Hepatocyte (in vitro differentiated cells): Measurements from ENCODE around the gene SNAPC2. TPM values are rescaled to one million over a fixed set of nuclear protein-coding genes. Genes with fewer than 3 reads are reported as not detected.

Source experiments
- DNase-seq: peaks from one replicate; pipeline ENCODE4 v3.0.0-alpha.2; 2016; ENCODE audit warnings: low spot score
- H2AFZ ChIP-seq: fragments of 200-600 bp; sonication (generic); 2 replicates; pipeline ENCODE4 v1.6.0; 2016; ENCODE audit warnings: antibody characterized with exemption, mild to moderate bottlenecking
- H3K27ac ChIP-seq: fragments of 200-600 bp; sonication (generic); 2 replicates; pipeline ENCODE4 v1.5.1; 2016; ENCODE audit warnings: mild to moderate bottlenecking
- H3K27me3 ChIP-seq: fragments of 200-600 bp; sonication (generic); 2 replicates; pipeline ENCODE4 v1.6.1; 2016
- H3K36me3 ChIP-seq: fragments of 200-600 bp; sonication (generic); replicated peaks from 2 replicates; pipeline ENCODE4 v1.5.1; 2016; ENCODE audit warnings: low read depth; ENCODE audit not compliant: insufficient read depth
- H3K4me1 ChIP-seq: fragments of 200-600 bp; sonication (generic); 2 replicates; pipeline ENCODE4 v1.5.1; 2016; ENCODE audit warnings: mild to moderate bottlenecking, moderate library complexity; ENCODE audit not compliant: insufficient read depth
- H3K4me2 ChIP-seq: fragments of 200-600 bp; sonication (generic); 2 replicates; pipeline ENCODE4 v1.6.0; 2016
- H3K4me3 ChIP-seq: fragments of 200-600 bp; sonication (generic); 2 replicates; pipeline ENCODE4 v1.5.1; 2016; ENCODE audit warnings: mild to moderate bottlenecking
- H3K79me2 ChIP-seq: fragments of 200-600 bp; sonication (generic); 2 replicates; pipeline ENCODE4 v1.6.0; 2017; ENCODE audit warnings: mild to moderate bottlenecking
- H3K9me2 ChIP-seq: fragments of 200-600 bp; sonication (generic); replicated peaks from 2 replicates; pipeline ENCODE4 v1.6.0; 2017; ENCODE audit warnings: mild to moderate bottlenecking; ENCODE audit not compliant: insufficient read depth
- H3K9me3 ChIP-seq: fragments of 200-600 bp; sonication (generic); 2 replicates; pipeline ENCODE4 v1.5.1; 2016; ENCODE audit warnings: low read depth, mild to moderate bottlenecking
- H4K20me1 ChIP-seq: fragments of 200-600 bp; sonication (generic); 2 replicates; pipeline ENCODE4 v1.6.0; 2016; ENCODE audit warnings: mild to moderate bottlenecking; ENCODE audit not compliant: insufficient read depth, poor library complexity, severe bottlenecking
- CTCF ChIP-seq: fragments of 200-600 bp; sonication (generic); IDR thresholded peaks from 2 replicates; pipeline ENCODE4 v1.5.1; 2016; ENCODE audit warnings: antibody characterized with exemption, mild to moderate bottlenecking; ENCODE audit not compliant: poor library complexity
- EZH2 ChIP-seq: fragments of 200-600 bp; sonication (generic); IDR thresholded peaks from 2 replicates; pipeline ENCODE4 v1.6.1; 2016; ENCODE audit warnings: antibody characterized with exemption, mild to moderate bottlenecking, borderline replicate concordance
- EZH2phosphoT487 ChIP-seq: fragments of 200-600 bp; sonication (generic); IDR thresholded peaks from one replicate; pipeline ENCODE4 v1.6.1; 2018; ENCODE audit warnings: antibody characterized with exemption, mild to moderate bottlenecking, low read depth, moderate library complexity; ENCODE audit not compliant: unreplicated experiment, severe bottlenecking
- WGBS: methylation state at CpG from one replicate; pipeline ENCODE4 v1.1.6; 2016; ENCODE audit warnings: low lambda C conversion rate; ENCODE audit errors: missing lambda C conversion rate; 5-methylcytosine and 5-hydroxymethylcytosine counted together
- polyA plus RNA-seq: library from polyadenylated mRNA; unstranded; fragments of >200 nt; fragmentation: Nextera tagmentation; extraction: Ambion mirVana; gene quantifications from 2 replicates; pipeline ENCODE4 v1.2.1, GENCODE V29; 2016
- total RNA-seq: library from RNA; depleted of rRNA; stranded (reverse); fragments of >200 nt; gene quantifications from 2 replicates; pipeline ENCODE4 v1.2.3, GENCODE V29; 2014

The SNAPC2 gene
- 6.5 and 11.8 TPM in 2 replicates for total RNA-seq
- 17.5 and 21.0 TPM in 2 replicates for polyA plus RNA-seq

DNA sequence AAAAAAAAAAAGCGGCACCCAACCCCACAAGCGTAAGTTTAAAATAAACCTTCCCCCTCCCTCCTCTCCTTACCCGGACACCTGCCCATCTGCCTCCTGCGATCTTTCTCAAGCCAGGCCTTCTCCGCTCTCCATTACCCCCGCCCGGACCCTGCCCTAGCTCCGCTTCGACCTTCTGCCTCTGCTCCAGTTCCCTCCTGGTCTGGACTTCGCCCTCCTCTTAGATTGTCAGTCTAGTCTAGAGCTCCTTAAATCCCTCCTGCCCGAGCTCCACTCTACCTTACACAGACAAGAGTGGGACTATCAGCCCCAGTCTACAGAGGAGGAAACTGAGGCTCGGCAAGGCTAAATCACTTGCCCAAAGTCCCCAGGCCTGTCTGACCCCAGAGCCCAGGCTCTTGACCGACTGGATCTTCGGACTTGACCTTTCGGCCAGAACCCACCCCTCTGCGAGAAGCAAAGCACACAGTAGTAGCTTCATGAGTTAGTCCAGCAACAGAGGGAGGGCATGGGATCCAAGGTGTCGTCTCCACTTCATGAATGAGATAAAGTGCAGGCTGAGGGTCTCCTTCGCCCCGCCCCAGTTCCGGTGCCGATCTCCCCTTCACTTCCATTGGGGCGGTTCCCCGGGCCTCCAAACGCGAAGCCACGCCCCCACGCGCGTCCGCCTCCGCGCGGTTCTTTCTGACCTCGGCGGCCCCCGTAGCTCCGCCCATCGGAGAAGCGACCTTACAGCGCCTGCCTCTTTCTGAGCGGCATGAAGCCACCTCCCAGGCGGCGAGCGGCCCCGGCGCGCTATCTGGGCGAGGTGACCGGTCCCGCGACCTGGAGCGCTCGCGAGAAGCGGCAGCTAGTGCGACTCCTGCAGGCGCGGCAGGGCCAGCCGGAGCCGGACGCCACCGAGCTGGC is at the start of gene SNAPC2:
Gene SNAPC2 (plus strand): TSS at position 729 of the 909 bp plus-strand sequence. CDS start 29 bp downstream, at position 758.
- Histone ChIP-seq H3K27ac (peak within 1 kb of the TSS; percentile 93), H3K36me3 (no peaks in the 10 kb centered on the region), H2AFZ (peak within 1 kb of the TSS; percentile 84), H3K4me1 (peaks cover 36% of the 10 kb centered on the region), H4K20me1 (no peaks in the 10 kb centered on the region), H3K27me3 (peaks cover 30% of the 10 kb centered on the region), H3K4me2 (peak within 1 kb of the TSS; percentile 87), H3K79me2 (no peaks in the 10 kb centered on the region), H3K9me2 (no peaks in the 10 kb centered on the region), H3K9me3 (no peaks in the 10 kb centered on the region), H3K4me3 (peak within 1 kb of the TSS; percentile 83)
- TF ChIP-seq EZH2phosphoT487 (no peak), CTCF (no peak), EZH2 (no peak)
- DNase-seq = peak; percentile 97
- 16% methylated on average over 62 of the region's 62 CpGs for WGBS

- Histone ChIP-seq H3K4me1 (peaks cover 4% of the 10 kb centered on the region), H4K20me1 (no peaks in the 10 kb centered on the region), H3K4me3 (no peak overlapping the region), H3K27ac (no peak overlapping the region), H2AFZ (no peak overlapping the region), H3K9me2 (no peaks in the 10 kb centered on the region), H3K79me2 (no peaks in the 10 kb centered on the region), H3K9me3 (no peaks in the 10 kb centered on the region), H3K36me3 (no peaks in the 10 kb centered on the region), H3K27me3 (peaks cover 17% of the 10 kb centered on the region), H3K4me2 (no peak overlapping the region)
- no peak for TF ChIP-seq EZH2
- no peak for TF ChIP-seq EZH2phosphoT487
- TF ChIP-seq CTCF = no peak
- peak; percentile 64 for DNase-seq
- 78% methylated on average over 7 of the region's 11 CpGs for WGBS
Measured at GRCh38 chr19:7870571-7871436, 49.3 kb upstream of the SNAPC2 start.

DNA sequence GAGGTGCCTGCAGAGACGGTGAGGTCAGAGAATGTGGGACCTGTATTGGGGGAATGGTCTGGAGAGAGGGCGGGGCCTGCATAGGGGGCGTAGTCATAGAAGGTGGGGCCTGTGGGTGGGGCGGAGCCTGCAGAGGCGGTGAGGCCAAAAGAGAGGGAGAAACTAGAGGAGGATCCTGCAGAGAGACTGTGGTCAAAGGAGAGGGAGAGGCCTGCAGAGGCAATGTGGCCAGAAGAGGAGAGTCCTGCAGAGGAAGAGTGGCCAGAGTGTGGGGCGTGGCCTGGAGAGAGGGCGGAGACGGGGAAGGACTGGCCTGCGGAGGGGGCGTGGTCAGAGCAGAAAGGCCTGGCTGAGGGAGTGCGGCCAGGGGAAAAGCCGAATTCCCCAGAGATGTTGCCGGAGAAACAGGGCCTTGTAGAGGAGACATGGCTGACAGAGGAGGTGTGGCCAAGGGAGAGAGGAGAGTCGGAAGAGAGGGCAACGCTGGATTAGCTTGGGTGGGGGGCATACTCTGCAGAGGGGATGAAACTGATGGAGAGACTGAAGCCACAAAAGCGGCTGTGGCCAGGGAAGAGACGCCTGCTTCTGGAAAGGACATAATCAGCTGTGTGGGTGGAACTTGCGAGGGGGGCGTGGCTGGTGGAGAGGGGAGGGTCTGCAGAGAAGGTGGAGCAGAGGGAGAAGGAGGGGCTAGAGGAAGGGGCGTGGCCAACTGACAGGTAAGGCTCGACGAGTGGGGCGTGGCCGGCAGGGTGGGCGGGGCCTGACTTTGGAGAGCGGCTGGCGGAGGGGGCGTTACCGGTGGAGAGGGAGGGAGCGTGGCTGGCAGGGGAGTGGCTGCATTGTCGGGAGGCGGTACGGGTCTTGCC is 48.5 kb upstream of the SNAPC2 start:
- Histone ChIP-seq H3K4me3 (no peak overlapping the region), H3K4me2 (peak overlapping the region; percentile 72), H3K9me2 (no peaks in the 10 kb centered on the region), H4K20me1 (no peaks in the 10 kb centered on the region), H3K27me3 (peaks cover 17% of the 10 kb centered on the region), H2AFZ (no peak overlapping the region), H3K9me3 (no peaks in the 10 kb centered on the region), H3K4me1 (peaks cover 4% of the 10 kb centered on the region), H3K27ac (no peak overlapping the region), H3K36me3 (no peaks in the 10 kb centered on the region), H3K79me2 (no peaks in the 10 kb centered on the region)
- WGBS = 41% methylated on average over 23 of the region's 33 CpGs
- TF ChIP-seq EZH2 (no peak), EZH2phosphoT487 (no peak), CTCF (no peak)
- peak; percentile 91 for DNase-seq
